H9 (cell line): ENCODE results near the gene LGR5. TPM values are rescaled to one million over a fixed set of nuclear protein-coding genes. Genes with fewer than 3 reads are reported as not detected.
A peak's percentile ranks its signal among the peaks of the same experiment; 100 is the strongest.

Experiments
- DNase-seq: peaks from one replicate; pipeline ENCODE4 v3.0.0-alpha.2; 2017
- H2AFZ ChIP-seq: one replicate; pipeline ENCODE4 v1.6.1; 2013; ENCODE audit warnings: mild to moderate bottlenecking, low read length, control low read depth, moderate library complexity
- H2AK5ac ChIP-seq: 2 replicates; pipeline ENCODE4 v1.6.1; 2013; ENCODE audit warnings: low read length, control low read depth, mixed read lengths; ENCODE audit not compliant: insufficient read length
- H2BK120ac ChIP-seq: one replicate; pipeline ENCODE4 v1.6.1; 2013; ENCODE audit warnings: low read depth, mild to moderate bottlenecking, low read length, control low read depth, inconsistent platforms; ENCODE audit not compliant: poor library complexity, severe bottlenecking
- H2BK12ac ChIP-seq: 2 replicates; pipeline ENCODE4 v1.6.1; 2013; ENCODE audit warnings: low read length, control low read depth, mixed read lengths, low read depth; ENCODE audit not compliant: insufficient read length
- H2BK15ac ChIP-seq: 2 replicates; pipeline ENCODE4 v1.6.1; 2013; ENCODE audit warnings: low read depth, low read length, control low read depth
- H2BK20ac ChIP-seq: one replicate; pipeline ENCODE4 v1.6.1; 2013; ENCODE audit warnings: low read depth, mild to moderate bottlenecking, low read length, control low read depth, inconsistent platforms; ENCODE audit not compliant: poor library complexity, severe bottlenecking
- H2BK5ac ChIP-seq: 2 replicates; pipeline ENCODE4 v1.6.1; 2013; ENCODE audit warnings: low read length, control low read depth, mixed read lengths; ENCODE audit not compliant: insufficient read length
- H3K14ac ChIP-seq: 2 replicates; pipeline ENCODE4 v1.6.1; 2013; ENCODE audit warnings: low read length, control low read depth; ENCODE audit not compliant: insufficient read depth
- H3K18ac ChIP-seq: 2 replicates; pipeline ENCODE4 v1.6.1; 2013; ENCODE audit warnings: low read depth, mild to moderate bottlenecking, mixed read lengths, low read length, control low read depth; ENCODE audit not compliant: insufficient read length
- H3K23ac ChIP-seq: 2 replicates; pipeline ENCODE4 v1.6.1; 2013; ENCODE audit warnings: low read length, control low read depth, mixed read lengths, low read depth; ENCODE audit not compliant: insufficient read length
- H3K23me2 ChIP-seq: 2 replicates; pipeline ENCODE4 v1.6.1; 2013; ENCODE audit warnings: low read depth, mild to moderate bottlenecking, mixed read lengths, low read length, control low read depth; ENCODE audit not compliant: insufficient read length, poor library complexity, severe bottlenecking
- H3K27ac ChIP-seq: 2 replicates; pipeline ENCODE4 v1.5.1; 2013; ENCODE audit warnings: low read length, control low read depth, mixed read lengths, low read depth; ENCODE audit not compliant: insufficient read length
- H3K27me3 ChIP-seq: 2 replicates; pipeline ENCODE4 v1.6.1; 2013; ENCODE audit warnings: low read length, control low read depth, inconsistent platforms; ENCODE audit not compliant: insufficient read depth
- H3K4ac ChIP-seq: 2 replicates; pipeline ENCODE4 v1.6.1; 2013; ENCODE audit warnings: low read depth, mild to moderate bottlenecking, control low read depth, inconsistent platforms, low read length, moderate library complexity
- H3K4me1 ChIP-seq: 2 replicates; pipeline ENCODE4 v1.6.1; 2013; ENCODE audit warnings: low read length, control low read depth, inconsistent platforms; ENCODE audit not compliant: insufficient read depth
- H3K4me2 ChIP-seq: 2 replicates; pipeline ENCODE4 v1.6.1; 2013; ENCODE audit warnings: low read length, control low read depth, mixed read lengths; ENCODE audit not compliant: insufficient read length, insufficient read depth
- H3K56ac ChIP-seq: 2 replicates; pipeline ENCODE4 v1.6.1; 2013; ENCODE audit warnings: low read depth, mild to moderate bottlenecking, mixed read lengths, low read length, control low read depth; ENCODE audit not compliant: insufficient read length
- H3K79me1 ChIP-seq: 2 replicates; pipeline ENCODE4 v1.6.1; 2013; ENCODE audit warnings: low read depth, mild to moderate bottlenecking, moderate library complexity, low read length, control low read depth, inconsistent platforms; ENCODE audit not compliant: insufficient read depth, poor library complexity, severe bottlenecking
- H3K79me2 ChIP-seq: 2 replicates; pipeline ENCODE4 v1.6.1; 2013; ENCODE audit warnings: low read length, control low read depth, inconsistent platforms; ENCODE audit not compliant: insufficient read depth
- H3K9ac ChIP-seq: 2 replicates; pipeline ENCODE4 v1.6.1; 2013; ENCODE audit warnings: low read length, control low read depth, mixed read lengths; ENCODE audit not compliant: insufficient read length; ENCODE audit errors: extremely low read depth
- H3K9me3 ChIP-seq: one replicate; pipeline ENCODE4 v1.6.1; 2013; ENCODE audit warnings: low read depth, low read length, inconsistent platforms; ENCODE audit not compliant: control insufficient read depth
- H3T11ph ChIP-seq: one replicate; pipeline ENCODE4 v1.6.1; 2013; ENCODE audit warnings: mild to moderate bottlenecking, low read length, control low read depth, inconsistent platforms
- H4K20me1 ChIP-seq: one replicate; pipeline ENCODE4 v1.6.1; 2013; ENCODE audit not compliant: control insufficient read depth, insufficient read length, insufficient read depth
- H4K5ac ChIP-seq: 2 replicates; pipeline ENCODE4 v1.6.1; 2013; ENCODE audit warnings: low read depth, mild to moderate bottlenecking, mixed read lengths, low read length, control low read depth; ENCODE audit not compliant: insufficient read length
- H4K8ac ChIP-seq: replicated peaks from 2 replicates; pipeline ENCODE4 v1.6.1; 2013; ENCODE audit warnings: low read length, control low read depth, mixed read lengths, low read depth; ENCODE audit not compliant: insufficient read length
- H4K91ac ChIP-seq: 2 replicates; pipeline ENCODE4 v1.6.1; 2013; ENCODE audit warnings: low read depth, mild to moderate bottlenecking, moderate library complexity, mixed read lengths, low read length, control low read depth; ENCODE audit not compliant: insufficient read length
- H3K27ac Mint-ChIP-seq, 3 experiments: 2 replicates in 2 of 3; 3 replicates in 1 of 3; pipeline ENCODE4 v1.8.0; 2020 to 2021; ENCODE audit warnings: mixed read lengths in 3 of 3, mild to moderate bottlenecking in 1 of 3, moderate library complexity in 1 of 3
- H3K27me3 Mint-ChIP-seq: 2 replicates; pipeline ENCODE4 v1.8.0; 2021; ENCODE audit warnings: low read depth, mild to moderate bottlenecking, moderate library complexity, mixed read lengths
- H3K36me3 Mint-ChIP-seq, 3 experiments: 2 replicates in 2 of 3; 3 replicates in 1 of 3; pipeline ENCODE4 v1.8.0; 2020 to 2021; ENCODE audit warnings: low read depth in 3 of 3, mixed read lengths in 3 of 3; ENCODE audit not compliant: insufficient read depth in 1 of 3
- H3K4me1 Mint-ChIP-seq, 2 experiments: 2 replicates each; pipeline ENCODE4 v1.8.0; 2020; ENCODE audit warnings: mixed read lengths in 2 of 2
- H3K4me3 Mint-ChIP-seq, 2 experiments: 2 replicates in 1 of 2; 3 replicates in 1 of 2; pipeline ENCODE4 v1.8.0; 2020 to 2021; ENCODE audit warnings: mild to moderate bottlenecking in 2 of 2, mixed read lengths in 2 of 2, moderate library complexity in 1 of 2
- H3K9me3 Mint-ChIP-seq, 2 experiments: 2 replicates in 1 of 2; 3 replicates in 1 of 2; pipeline ENCODE4 v1.8.0; 2020; ENCODE audit warnings: mild to moderate bottlenecking in 2 of 2, mixed read lengths in 2 of 2, moderate library complexity in 1 of 2
- WGBS: extraction: QIAGEN DNeasy Blood & Tissue Kit; methylation state at CpG from one replicate; pipeline ENCODE4 v1.1.7; 2013; ENCODE audit warnings: missing lambda C conversion rate, low lambda C conversion rate, mixed read lengths; ENCODE audit not compliant: insufficient read length; ENCODE audit errors: extremely low coverage; 5-methylcytosine and 5-hydroxymethylcytosine counted together
- total RNA-seq: library from RNA; stranded (reverse); gene quantifications from 2 replicates; pipeline ENCODE4 v1.2.1, GENCODE V29; 2021
- TF ChIP-seq, protein P1 (sequence below): fragments of 200-600 bp; sonication (generic); conservative IDR thresholded peaks from 3 replicates; pipeline ENCODE4 v1.8.0; 2021; ENCODE audit warnings: antibody characterized with exemption, mild to moderate bottlenecking

Gene LGR5
- total RNA-seq, 1 experiment from 2014 or later: 0.09 TPM

DNA sequence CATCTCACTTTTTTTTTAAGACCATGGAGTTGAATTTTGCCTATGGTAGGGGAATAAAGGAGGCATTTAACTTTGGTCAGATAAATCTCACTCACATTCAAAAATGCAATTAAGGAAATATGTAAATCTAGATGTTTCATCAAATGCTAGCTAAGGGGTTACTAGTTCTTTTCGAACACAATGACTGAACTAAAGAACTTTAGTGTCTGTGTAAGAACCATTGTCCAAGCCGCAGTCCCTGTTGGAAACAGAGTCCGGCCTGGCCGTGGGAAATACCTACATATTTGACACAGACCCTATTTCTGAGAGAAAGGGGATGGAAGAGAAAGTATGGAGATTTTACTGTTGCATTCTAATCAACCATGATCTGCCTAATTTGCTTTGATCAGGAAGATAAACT is 17.4 kb downstream of the LGR5 start:
- no peaks in the 10 kb centered on the region for H3K36me3 Mint-ChIP-seq
- Histone ChIP-seq H4K20me1 (no peaks in the 10 kb centered on the region), H2BK12ac (no peak overlapping the region), H3K9me3 (no peaks in the 10 kb centered on the region), H3K4ac (no peak overlapping the region), H3K79me2 (no peaks in the 10 kb centered on the region), H3K18ac (no peak overlapping the region), H3K56ac (no peak overlapping the region), H3K79me1 (no peaks in the 10 kb centered on the region), H3K27me3 (no peaks in the 10 kb centered on the region), H3K23ac (no peak overlapping the region), H4K91ac (no peak overlapping the region), H3K4me1 (no peaks in the 10 kb centered on the region), H4K8ac (no peak overlapping the region), H3K23me2 (no peaks in the 10 kb centered on the region), H3K27ac (no peak overlapping the region), H3K9ac (no peak overlapping the region), H2BK120ac (no peak overlapping the region), H4K5ac (no peak overlapping the region), H2BK20ac (no peak overlapping the region), H2BK5ac (no peak overlapping the region), H2AFZ (no peak overlapping the region), H3T11ph (no peak overlapping the region), H3K14ac (no peak overlapping the region), H2BK15ac (no peak overlapping the region), H3K4me2 (no peak overlapping the region), H2AK5ac (no peak overlapping the region)
- H3K9me3 Mint-ChIP-seq: no peaks in the 10 kb centered on the region
- WGBS: no CpG with 5 or more reads among the region's 4 CpGs
- H3K4me3 Mint-ChIP-seq: no peak overlapping the region
- TF ChIP-seq, protein P1, sequence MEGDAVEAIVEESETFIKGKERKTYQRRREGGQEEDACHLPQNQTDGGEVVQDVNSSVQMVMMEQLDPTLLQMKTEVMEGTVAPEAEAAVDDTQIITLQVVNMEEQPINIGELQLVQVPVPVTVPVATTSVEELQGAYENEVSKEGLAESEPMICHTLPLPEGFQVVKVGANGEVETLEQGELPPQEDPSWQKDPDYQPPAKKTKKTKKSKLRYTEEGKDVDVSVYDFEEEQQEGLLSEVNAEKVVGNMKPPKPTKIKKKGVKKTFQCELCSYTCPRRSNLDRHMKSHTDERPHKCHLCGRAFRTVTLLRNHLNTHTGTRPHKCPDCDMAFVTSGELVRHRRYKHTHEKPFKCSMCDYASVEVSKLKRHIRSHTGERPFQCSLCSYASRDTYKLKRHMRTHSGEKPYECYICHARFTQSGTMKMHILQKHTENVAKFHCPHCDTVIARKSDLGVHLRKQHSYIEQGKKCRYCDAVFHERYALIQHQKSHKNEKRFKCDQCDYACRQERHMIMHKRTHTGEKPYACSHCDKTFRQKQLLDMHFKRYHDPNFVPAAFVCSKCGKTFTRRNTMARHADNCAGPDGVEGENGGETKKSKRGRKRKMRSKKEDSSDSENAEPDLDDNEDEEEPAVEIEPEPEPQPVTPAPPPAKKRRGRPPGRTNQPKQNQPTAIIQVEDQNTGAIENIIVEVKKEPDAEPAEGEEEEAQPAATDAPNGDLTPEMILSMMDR: no peak
- peaks cover 16 to 22% of the 10 kb centered on the region in 2 experiments for H3K4me1 Mint-ChIP-seq
- H3K27me3 Mint-ChIP-seq: peaks cover 6% of the 10 kb centered on the region
- no peak for DNase-seq
- 0 out of 7 replicates have a peak overlapping the region, but pooled peaks of 1 of the 3 experiments have one; percentile 3 for H3K27ac Mint-ChIP-seq
